Measurements from ENCODE around the gene SERPINI1. TPM values are rescaled to one million over a fixed set of nuclear protein-coding genes. Genes with fewer than 3 reads are reported as not detected.

Gene SERPINI1
- total and polyA plus RNA-seq, 4 experiments from 2014 or later, result 4.3 to 16.9 (median 9.8) TPM

DNA sequence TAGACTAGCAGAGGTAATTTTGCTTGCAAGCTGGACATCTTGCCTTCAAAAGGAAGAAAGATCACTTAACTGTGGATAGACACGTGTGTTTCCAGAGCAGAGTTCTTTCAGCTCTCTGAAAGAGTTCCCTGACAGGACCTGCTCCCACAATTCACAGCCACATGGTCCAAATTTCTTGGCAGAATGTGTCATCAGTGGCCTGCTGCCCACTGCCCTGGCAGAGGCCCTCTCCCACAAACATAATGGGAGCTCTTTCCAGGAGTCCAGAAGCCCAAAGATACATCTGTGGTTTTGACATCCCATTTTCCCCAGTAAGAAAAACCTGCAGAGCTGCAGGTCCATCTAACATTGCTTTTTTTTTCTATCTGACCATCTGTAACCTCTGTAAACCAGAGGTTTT lies 48.3 kb downstream of the SERPINI1 start:
- H3K36me3 ChIP-seq (ENCODE audit: insufficient read depth, low read length), result no peaks in the 10 kb centered on the region
- Mint-ChIP-seq H3K4me3 (no peak overlapping the region), H3K27me3 (no peaks in the 10 kb centered on the region), H3K4me1 (peaks cover 0 to 1% (median 0%) of the 10 kb centered on the region in 4 donors), H3K27ac (no peak overlapping the region), H3K9me3 (peaks cover 0 to 3% (median 0%) of the 10 kb centered on the region in 8 donors), H3K36me3 (peaks cover 0 to 6% of the 10 kb centered on the region in 2 donors)
- H3K9me3 ChIP-seq (ENCODE audit: control insufficient read depth in 1 of 2, low read length in 2 of 2), result no peaks in the 10 kb centered on the region
- H3K4me1 ChIP-seq (ENCODE audit: insufficient read depth, low read length), result no peaks in the 10 kb centered on the region
- no peaks in the 10 kb centered on the region for H3K27me3 ChIP-seq (ENCODE audit: insufficient read depth, low read length)
- ChIA-PET CTCF (ENCODE audit: partially characterized antibody) (no interaction called here), POLR2A (ENCODE audit: partially characterized antibody) (no interaction called here)
- DNase-seq, result no peak
- no peak overlapping the region for H3K27ac ChIP-seq (ENCODE audit: low read depth, low read length)
- H3K4me3 ChIP-seq (ENCODE audit: low read length in 2 of 2), result no peak overlapping the region
- intact Hi-C loops (cut with micrococcal nuclease), result no loop called here

DNA sequence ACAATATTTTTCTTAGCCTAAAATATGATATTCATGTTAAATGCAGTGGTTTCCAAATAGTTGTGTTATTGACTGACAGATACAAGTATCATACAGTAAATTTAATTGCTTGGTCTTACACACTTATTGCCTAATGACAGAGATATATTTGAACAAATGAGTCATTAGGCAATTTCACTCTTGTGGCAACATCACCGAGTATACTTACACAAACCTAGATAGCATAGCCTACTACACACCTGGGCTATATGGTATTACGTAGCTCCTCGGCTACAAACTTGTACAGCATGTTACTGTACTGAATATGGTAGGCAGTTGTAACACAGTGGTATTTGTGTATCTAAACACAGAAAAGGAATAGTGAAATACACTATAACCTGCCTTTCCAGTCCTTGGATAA lies 50.3 kb downstream of the SERPINI1 start:
- H3K27me3 ChIP-seq (ENCODE audit: insufficient read depth, low read length), result no peaks in the 10 kb centered on the region
- DNase-seq, result no peak
- H3K27ac ChIP-seq (ENCODE audit: low read depth, low read length), result no peak overlapping the region
- CTCF ChIA-PET (ENCODE audit: partially characterized antibody), result no interaction called here
- no peak overlapping the region for H3K4me3 ChIP-seq (ENCODE audit: low read length in 2 of 2)
- Mint-ChIP-seq H3K36me3 (peaks cover 2 to 10% of the 10 kb centered on the region in 2 donors), H3K4me1 (peaks cover 0 to 1% (median 0%) of the 10 kb centered on the region in 4 donors), H3K27ac (no peak overlapping the region), H3K9me3 (no peaks in the 10 kb centered on the region), H3K27me3 (no peaks in the 10 kb centered on the region), H3K4me3 (no peak overlapping the region)
- POLR2A ChIA-PET (ENCODE audit: partially characterized antibody), result no interaction called here
- no peaks in the 10 kb centered on the region for H3K36me3 ChIP-seq (ENCODE audit: insufficient read depth, low read length)
- H3K4me1 ChIP-seq (ENCODE audit: insufficient read depth, low read length), result no peaks in the 10 kb centered on the region
- H3K9me3 ChIP-seq (ENCODE audit: control insufficient read depth in 1 of 2, low read length in 2 of 2), result no peaks in the 10 kb centered on the region
- intact Hi-C loops (cut with micrococcal nuclease), result no loop called here

DNA sequence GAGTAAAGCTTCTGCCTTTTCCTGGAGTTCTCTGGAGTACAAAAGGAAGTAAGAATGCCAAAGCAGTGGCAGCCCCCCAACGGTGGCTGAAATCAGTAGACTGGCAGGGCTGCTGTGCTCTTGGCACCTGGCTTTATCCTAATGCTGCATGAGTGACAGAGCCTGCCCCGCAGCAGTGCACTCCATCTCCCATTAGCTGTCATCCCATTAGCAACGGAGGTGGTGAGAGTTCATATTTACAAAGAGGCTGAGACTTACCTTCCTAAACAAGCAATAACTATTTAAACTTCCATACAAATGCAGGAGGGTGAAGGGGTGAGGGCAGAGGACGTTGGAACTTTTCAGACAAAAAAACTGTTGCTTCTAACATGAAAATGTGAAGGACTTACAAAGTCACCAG lies 51.9 kb downstream of the SERPINI1 start:
- DNase-seq, result no peak
- Histone ChIP-seq H3K4me1 (ENCODE audit: insufficient read depth, low read length) (no peaks in the 10 kb centered on the region), H3K36me3 (ENCODE audit: insufficient read depth, low read length) (no peaks in the 10 kb centered on the region), H3K9me3 (ENCODE audit: control insufficient read depth in 1 of 2, low read length in 2 of 2) (no peaks in the 10 kb centered on the region), H3K4me3 (ENCODE audit: low read length in 2 of 2) (no peak overlapping the region), H3K27ac (ENCODE audit: low read depth, low read length) (no peak overlapping the region), H3K27me3 (ENCODE audit: insufficient read depth, low read length) (no peaks in the 10 kb centered on the region)
- Mint-ChIP-seq H3K4me3 (no peak overlapping the region), H3K9me3 (no peaks in the 10 kb centered on the region), H3K36me3 (peaks cover 2 to 9% of the 10 kb centered on the region in 2 donors), H3K4me1 (peaks cover 0 to 1% (median 0%) of the 10 kb centered on the region in 4 donors), H3K27ac (no peak overlapping the region), H3K27me3 (no peaks in the 10 kb centered on the region)
- intact Hi-C loops (cut with micrococcal nuclease), result no loop called here
- ChIA-PET POLR2A (ENCODE audit: partially characterized antibody) (no interaction called here), CTCF (ENCODE audit: partially characterized antibody) (no interaction called here)

DNA sequence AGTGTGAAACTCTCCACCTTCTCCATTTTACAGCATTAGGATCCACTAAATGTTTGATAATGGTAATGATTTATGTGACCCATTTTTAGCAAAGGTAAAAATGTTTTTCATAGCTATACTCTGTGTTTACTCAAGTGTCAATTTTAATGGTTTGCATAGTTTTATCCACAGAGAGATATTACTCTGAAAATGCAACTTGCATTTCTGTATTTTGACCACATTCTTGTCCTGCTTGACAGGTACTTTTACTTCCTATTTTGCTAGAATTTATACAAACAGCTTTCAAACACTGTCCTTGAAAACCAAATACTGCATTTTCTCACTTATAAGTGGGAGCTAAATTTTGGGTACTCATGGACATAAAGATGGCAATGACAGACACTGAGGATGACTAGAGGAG lies 62.9 kb downstream of the SERPINI1 start:
- H3K27me3 ChIP-seq (ENCODE audit: insufficient read depth, low read length), result no peaks in the 10 kb centered on the region
- H3K9me3 ChIP-seq (ENCODE audit: control insufficient read depth in 1 of 2, low read length in 2 of 2), result no peaks in the 10 kb centered on the region
- CTCF ChIA-PET (ENCODE audit: partially characterized antibody), result no interaction called here
- Mint-ChIP-seq H3K4me3 (no peak overlapping the region), H3K9me3 (peaks cover 0 to 4% (median under 1%) of the 10 kb centered on the region in 8 donors), H3K27ac (peak overlapping the region in 1 of 7 donors; percentile 34), H3K36me3 (peaks cover 16 to 25% of the 10 kb centered on the region in 2 donors), H3K4me1 (no peaks in the 10 kb centered on the region), H3K27me3 (no peaks in the 10 kb centered on the region)
- H3K36me3 ChIP-seq (ENCODE audit: insufficient read depth, low read length), result no peaks in the 10 kb centered on the region
- no peak for DNase-seq
- no peaks in the 10 kb centered on the region for H3K4me1 ChIP-seq (ENCODE audit: insufficient read depth, low read length)
- POLR2A ChIA-PET (ENCODE audit: partially characterized antibody), result no interaction called here
- H3K4me3 ChIP-seq (ENCODE audit: low read length in 2 of 2), result no peak overlapping the region
- intact Hi-C loops (cut with micrococcal nuclease), result no loop called here
- no peak overlapping the region for H3K27ac ChIP-seq (ENCODE audit: low read depth, low read length)

DNA sequence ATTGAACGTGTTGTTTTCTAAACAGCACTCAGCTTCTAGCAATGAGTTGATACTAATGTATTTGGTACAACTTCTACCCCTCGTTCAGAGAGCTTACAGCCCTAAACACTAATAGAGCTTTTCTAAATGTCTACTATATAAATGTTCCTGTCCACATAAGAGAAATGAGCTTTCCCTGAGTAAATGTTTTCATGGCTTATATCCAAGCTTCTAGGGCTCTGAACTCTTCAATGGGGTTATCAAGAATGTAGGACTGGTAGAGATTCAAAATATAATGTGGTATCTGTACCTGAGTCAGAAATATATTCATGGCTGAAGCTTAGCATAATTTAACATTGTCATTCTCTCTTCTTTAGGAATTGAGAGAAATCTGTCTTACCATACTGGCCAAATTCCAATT lies 73.4 kb downstream of the SERPINI1 start:
- no peak for DNase-seq
- H3K27me3 Mint-ChIP-seq, result no peaks in the 10 kb centered on the region
- Histone ChIP-seq H3K36me3 (ENCODE audit: insufficient read depth, low read length) (no peaks in the 10 kb centered on the region), H3K27ac (ENCODE audit: low read depth, low read length) (no peak overlapping the region), H3K4me3 (ENCODE audit: low read length in 2 of 2) (no peak overlapping the region), H3K4me1 (ENCODE audit: insufficient read depth, low read length) (no peaks in the 10 kb centered on the region), H3K9me3 (ENCODE audit: control insufficient read depth in 1 of 2, low read length in 2 of 2) (no peaks in the 10 kb centered on the region), H3K27me3 (ENCODE audit: insufficient read depth, low read length) (no peaks in the 10 kb centered on the region)
- ChIA-PET POLR2A (ENCODE audit: partially characterized antibody) (no interaction called here), CTCF (ENCODE audit: partially characterized antibody) (no interaction called here)
- H3K9me3 Mint-ChIP-seq, result no peaks in the 10 kb centered on the region
- no peak overlapping the region for H3K27ac Mint-ChIP-seq
- H3K4me1 Mint-ChIP-seq, result no peaks in the 10 kb centered on the region
- H3K4me3 Mint-ChIP-seq, result no peak overlapping the region
- H3K36me3 Mint-ChIP-seq, result no peaks in the 10 kb centered on the region
- intact Hi-C loops (cut with micrococcal nuclease), result no loop called here

DNA sequence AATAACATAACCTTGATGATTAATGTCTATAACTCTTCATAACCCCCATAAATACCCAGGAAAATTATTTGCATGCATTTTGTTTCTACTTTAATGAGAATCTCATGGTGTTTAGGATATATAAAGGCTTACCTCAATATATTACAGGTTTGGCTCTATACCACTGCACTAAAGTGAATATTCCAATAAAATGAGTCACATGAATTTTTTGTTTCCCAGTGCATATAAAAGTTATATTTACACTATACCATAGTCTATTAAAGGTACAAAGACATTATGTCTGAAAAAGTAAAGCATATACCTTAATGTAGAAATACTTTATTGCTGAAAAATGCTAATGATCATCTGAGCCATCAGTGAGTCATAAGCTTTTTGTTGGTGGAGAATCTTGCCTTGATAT lies 74.7 kb downstream of the SERPINI1 start:
- no peak overlapping the region for H3K27ac ChIP-seq (ENCODE audit: low read depth, low read length)
- no peaks in the 10 kb centered on the region for H3K9me3 ChIP-seq (ENCODE audit: control insufficient read depth in 1 of 2, low read length in 2 of 2)
- no peak for DNase-seq
- Mint-ChIP-seq H3K27me3 (no peaks in the 10 kb centered on the region), H3K27ac (no peak overlapping the region), H3K4me1 (no peaks in the 10 kb centered on the region), H3K4me3 (no peak overlapping the region), H3K36me3 (no peaks in the 10 kb centered on the region), H3K9me3 (no peaks in the 10 kb centered on the region)
- ChIA-PET POLR2A (ENCODE audit: partially characterized antibody) (no interaction called here), CTCF (ENCODE audit: partially characterized antibody) (no interaction called here)
- H3K27me3 ChIP-seq (ENCODE audit: insufficient read depth, low read length), result no peaks in the 10 kb centered on the region
- intact Hi-C loops (cut with micrococcal nuclease), result no loop called here
- H3K4me1 ChIP-seq (ENCODE audit: insufficient read depth, low read length), result no peaks in the 10 kb centered on the region
- H3K36me3 ChIP-seq (ENCODE audit: insufficient read depth, low read length), result no peaks in the 10 kb centered on the region
- H3K4me3 ChIP-seq (ENCODE audit: low read length in 2 of 2), result no peak overlapping the region

DNA sequence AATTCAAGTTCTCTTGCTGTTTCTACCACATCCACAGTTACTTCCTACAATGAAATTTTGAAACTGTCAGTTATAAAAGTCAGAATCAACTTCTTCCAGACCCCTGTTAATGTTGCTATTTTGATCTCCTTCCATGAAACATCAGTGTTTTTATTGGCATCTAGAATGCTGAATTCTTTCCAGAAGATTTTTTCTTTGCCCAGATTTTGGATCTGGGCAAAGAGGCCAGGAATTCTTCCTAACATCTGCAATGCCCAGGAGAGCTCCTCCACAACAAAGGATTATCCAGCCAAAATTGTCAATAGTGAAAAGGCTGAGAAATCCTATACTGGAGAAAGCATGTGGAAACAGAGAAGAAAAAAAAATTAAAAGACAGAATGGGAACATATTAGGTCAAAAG lies 75.5 kb downstream of the SERPINI1 start:
- no peak overlapping the region for H3K4me3 ChIP-seq (ENCODE audit: low read length in 2 of 2)
- CTCF ChIA-PET (ENCODE audit: partially characterized antibody), result no interaction called here
- H3K4me1 ChIP-seq (ENCODE audit: insufficient read depth, low read length), result no peaks in the 10 kb centered on the region
- Mint-ChIP-seq H3K36me3 (no peaks in the 10 kb centered on the region), H3K27ac (no peak overlapping the region), H3K27me3 (no peaks in the 10 kb centered on the region), H3K4me3 (no peak overlapping the region), H3K9me3 (no peaks in the 10 kb centered on the region), H3K4me1 (no peaks in the 10 kb centered on the region)
- H3K27ac ChIP-seq (ENCODE audit: low read depth, low read length), result no peak overlapping the region
- H3K9me3 ChIP-seq (ENCODE audit: control insufficient read depth in 1 of 2, low read length in 2 of 2), result no peaks in the 10 kb centered on the region
- no peaks in the 10 kb centered on the region for H3K36me3 ChIP-seq (ENCODE audit: insufficient read depth, low read length)
- intact Hi-C loops (cut with micrococcal nuclease), result no loop called here
- no peak for DNase-seq
- H3K27me3 ChIP-seq (ENCODE audit: insufficient read depth, low read length), result no peaks in the 10 kb centered on the region
- POLR2A ChIA-PET (ENCODE audit: partially characterized antibody), result no interaction called here

All from CD4-positive, alpha-beta memory T cell (primary cell).